GM18519 (cell line): ENCODE data around the gene DUXA.

Experiments
- ATAC-seq: cut with Tn5 transposase; IDR thresholded peaks from one replicate; pipeline ENCODE4 v1.9.1; 2021; ENCODE audit warnings: mild to moderate bottlenecking, moderate library complexity; ENCODE audit not compliant: unreplicated experiment, low FRiP score

Gene DUXA

GRCh38 chr19:57106722-57107235, 60.5 kb downstream of the DUXA start:
- no peak for ATAC-seq

- no peak for ATAC-seq
Observed at GRCh38 chr19:57105976-57106721, 61.1 kb downstream of the DUXA start.
